GM04504 (cell line): Measurements from ENCODE around the gene RAB5IF.
"Not testable (repeated sequence)": the region's sequence is repeated elsewhere in the genome, so short reads cannot be mapped to it uniquely, and the experiment has no call there.

Source experiments
- DNase-seq: peaks from one replicate; pipeline ENCODE4 v3.0.0-alpha.2; 2012; ENCODE audit warnings: low read depth

The RAB5IF gene

DNA sequence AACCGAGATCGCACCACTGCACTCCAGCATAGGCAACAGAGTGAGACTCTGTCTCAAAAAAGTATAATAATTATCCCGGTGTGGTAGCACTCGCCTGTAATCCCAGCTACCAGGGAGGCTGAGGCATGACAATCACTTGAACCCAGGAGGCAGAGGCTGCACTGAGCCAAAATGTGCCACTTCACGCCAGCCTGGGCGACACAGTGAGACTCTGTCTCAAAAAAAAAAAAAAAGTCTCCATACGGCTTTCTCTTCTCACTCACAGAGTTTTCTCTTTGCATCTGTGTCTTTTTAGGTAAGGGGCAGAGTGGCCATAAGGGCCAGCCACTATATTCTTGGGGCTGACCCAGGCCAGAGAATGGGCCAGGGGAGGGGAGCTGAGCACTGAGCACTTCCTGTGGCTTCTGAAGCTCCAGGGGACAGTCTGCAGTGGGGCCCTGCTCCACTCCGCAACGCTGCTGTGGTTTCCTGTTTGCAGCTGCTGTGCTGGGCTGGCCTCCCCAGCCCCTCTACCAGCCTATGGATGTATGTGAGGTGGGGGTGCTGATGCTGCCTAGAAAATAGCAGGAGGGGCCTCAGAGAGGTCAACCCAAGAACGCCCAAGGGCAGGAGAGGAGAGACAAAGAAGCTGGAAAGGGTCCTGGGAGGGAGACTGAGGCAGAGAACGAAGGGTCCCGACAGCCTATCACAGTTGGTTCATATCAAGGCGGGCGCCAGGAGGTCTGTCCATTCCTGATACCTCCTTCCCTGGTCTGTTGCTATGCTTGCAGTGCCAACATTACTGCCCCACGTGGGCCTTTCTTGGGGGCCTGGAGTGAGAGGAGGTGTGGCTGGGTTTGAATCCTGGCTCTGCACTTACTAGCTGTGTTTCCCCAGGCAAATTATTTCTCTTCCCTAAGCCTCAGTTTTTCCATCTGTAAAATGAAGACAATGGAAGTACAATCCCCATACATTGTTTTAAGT, 24.4 kb downstream of the RAB5IF start:
- DNase-seq, result no peak

DNA sequence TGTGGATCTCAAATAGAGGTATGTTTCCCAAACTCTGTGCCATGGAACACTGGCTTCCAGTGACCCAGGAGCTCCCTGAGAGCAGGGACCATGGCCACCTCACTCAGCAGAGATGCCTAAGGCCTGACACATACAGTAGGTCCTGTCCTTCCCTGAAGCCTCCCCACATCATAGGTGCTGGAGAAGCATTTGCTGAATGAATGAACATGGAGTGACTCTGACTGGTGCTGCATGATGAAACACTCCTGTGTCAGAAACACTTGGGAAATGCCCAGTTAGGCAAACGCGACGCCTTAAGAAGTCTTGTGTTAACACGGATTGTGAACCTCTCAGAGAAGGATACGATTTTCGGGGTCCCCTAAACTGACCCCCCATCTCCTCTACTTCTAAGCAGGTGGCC, 26.1 kb downstream of the RAB5IF start:
- no peak for DNase-seq

DNA sequence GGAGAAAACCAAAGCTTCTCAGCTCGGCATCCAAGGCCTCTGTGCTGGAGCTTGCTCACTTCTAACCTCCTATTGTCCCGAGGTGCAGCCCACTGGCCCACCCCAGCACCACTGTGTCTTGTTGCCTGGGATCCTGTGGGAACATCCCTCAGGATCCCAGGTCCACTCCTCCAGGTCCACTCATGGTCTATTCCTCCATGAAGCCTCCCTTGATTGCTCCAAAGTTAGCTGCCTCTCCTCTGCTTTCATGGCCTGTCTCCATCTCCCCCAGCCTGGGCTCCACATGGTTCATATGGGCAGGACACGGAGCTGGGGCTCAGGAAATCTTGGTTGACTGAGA, 26.5 kb downstream of the RAB5IF start:
- DNase-seq, result no peak

DNA sequence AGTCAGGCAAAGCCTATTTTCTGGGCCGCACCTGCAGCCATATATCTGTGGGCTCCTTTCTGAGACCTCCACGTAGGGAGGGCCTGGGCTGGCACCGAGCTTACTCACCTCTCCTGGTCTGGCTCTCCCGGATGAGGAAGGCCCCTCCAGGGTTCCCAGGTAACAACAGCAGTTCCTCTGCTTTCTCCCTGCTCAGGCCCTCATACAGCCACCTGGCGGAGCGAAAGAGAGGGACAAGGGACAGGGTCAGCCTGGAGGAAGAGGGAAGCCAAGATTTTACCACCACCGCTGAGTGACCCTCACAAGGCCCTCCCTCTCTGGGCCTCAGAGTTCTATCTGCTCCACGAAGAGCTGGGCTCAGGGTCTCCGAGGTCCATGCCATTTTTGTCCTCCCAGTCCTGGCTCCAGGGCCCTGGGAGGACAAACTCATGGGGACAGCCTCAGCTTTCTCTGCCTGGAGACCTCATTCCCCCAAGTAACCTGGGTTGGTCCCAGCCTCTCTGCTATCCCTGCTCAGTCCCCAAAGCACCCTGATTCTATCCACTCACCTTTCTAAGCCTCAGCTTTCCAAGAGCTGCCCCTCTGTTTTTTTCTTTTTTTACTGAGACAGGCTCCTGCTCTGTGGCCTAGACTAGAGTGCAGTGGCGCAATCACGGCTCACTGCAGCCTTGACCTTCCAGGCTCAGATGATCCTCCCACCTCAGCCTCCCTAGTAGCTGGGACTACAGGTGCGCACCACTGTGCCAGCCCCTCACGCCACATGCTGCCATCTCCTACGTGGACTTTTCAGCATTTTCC, 27.1 kb downstream of the RAB5IF start:
- DNase-seq, result no peak

DNA sequence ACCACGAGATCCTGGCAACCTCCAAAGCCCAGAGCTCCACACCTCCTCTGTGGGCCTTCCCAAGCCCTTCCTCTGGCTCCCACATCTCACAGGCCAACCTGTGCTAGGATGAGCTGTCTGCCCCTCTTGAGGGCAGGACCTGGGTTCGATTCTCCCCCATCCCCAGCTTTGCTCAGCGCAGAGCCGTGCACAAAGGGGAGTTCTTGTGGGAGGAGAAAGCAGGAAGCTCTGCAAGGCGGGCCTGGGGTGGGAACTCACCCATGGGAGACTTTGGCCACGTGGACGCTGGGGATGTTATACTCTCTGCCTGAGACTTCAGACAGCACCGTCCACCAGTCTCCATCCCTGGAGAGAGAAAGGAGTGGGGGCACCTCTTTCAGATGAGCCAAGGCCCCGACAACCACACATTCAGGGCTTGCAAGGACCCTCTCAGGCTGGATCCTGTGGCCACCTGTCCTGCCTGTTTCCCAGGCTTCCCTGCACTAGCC, 27.8 kb downstream of the RAB5IF start:
- DNase-seq, result no peak

DNA sequence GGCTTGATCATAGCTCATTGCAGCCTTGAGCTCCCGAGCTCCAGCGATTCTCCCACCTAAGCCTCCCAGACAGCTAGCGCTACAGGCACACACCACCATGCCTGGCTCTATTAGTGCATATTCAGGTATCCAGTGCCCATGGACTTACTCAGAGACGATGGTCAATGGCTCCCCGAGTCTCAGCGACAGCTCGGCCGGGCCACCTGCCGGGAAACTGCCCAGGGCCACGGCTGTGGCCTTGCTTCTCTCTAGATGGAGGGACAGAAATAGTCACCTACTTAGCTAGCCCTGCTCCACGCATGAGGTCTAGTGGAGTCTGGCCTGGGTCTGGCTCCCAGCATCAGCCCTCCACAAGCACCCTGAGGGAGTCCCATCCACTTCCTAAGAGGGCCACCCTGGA, 28.8 kb downstream of the RAB5IF start:
- no peak for DNase-seq

DNA sequence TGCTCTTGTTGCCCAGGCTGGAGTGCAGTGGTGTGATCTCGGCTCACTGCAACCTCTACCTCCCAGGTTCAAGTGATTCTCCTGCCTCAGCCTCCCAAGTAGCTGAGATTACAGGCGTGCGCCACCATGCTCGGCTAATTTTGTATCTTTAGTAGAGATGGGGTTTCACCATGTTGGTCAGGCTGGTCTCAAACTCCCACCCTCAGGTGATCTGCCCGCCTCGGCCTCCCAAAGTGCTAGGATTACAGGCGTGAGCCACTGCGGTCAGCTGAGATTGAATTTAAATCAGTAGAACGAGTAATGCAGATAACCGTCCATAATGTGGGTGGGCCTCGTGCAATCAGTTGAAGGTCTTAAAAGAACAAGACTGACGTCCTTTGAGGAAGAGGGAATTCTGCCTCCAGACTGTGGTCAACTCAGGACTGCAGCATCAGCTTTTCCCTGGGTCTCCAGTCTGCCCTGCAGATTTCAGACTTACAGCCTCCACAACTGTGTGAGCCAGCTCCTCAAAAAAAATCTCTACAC, 33.4 kb downstream of the RAB5IF start:
- not testable (repeated sequence) for DNase-seq

DNA sequence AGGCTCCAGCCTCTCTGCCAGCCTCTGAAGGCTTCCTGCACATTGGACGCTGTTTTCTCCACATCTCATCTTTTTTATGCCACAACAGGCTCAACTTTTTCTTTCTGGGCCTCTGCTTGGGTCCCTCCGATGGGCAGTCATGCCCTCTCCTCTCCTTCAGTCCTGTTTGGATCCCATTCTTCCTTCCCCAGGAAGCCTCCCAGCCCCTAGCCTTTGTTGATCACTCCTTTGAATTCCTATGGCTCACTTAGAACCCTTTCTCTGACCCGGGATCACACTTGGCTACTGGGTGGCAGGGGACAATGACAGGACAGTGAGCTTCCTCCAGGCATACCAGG, 35.9 kb downstream of the RAB5IF start:
- no peak for DNase-seq

DNA sequence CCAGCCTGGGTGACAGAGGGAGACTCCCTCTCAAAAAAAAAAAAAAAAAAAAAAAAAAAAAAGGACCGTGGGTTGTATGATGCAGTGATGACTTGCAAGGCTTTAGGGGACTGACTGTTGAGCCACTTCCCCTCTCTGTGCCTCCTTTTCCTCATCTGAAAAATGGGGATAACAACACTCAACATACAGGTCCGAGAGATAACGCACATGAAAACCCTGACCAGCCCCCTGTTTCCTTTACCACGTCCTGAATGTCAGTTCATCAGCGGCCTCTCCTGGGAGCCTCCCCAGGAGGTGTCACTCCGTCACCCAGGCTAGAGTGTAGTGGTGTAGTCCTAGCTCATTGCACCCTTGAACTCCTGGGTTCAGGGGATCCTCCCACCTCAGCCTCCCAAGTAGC, 36.6 kb downstream of the RAB5IF start:
- DNase-seq, result no peak

DNA sequence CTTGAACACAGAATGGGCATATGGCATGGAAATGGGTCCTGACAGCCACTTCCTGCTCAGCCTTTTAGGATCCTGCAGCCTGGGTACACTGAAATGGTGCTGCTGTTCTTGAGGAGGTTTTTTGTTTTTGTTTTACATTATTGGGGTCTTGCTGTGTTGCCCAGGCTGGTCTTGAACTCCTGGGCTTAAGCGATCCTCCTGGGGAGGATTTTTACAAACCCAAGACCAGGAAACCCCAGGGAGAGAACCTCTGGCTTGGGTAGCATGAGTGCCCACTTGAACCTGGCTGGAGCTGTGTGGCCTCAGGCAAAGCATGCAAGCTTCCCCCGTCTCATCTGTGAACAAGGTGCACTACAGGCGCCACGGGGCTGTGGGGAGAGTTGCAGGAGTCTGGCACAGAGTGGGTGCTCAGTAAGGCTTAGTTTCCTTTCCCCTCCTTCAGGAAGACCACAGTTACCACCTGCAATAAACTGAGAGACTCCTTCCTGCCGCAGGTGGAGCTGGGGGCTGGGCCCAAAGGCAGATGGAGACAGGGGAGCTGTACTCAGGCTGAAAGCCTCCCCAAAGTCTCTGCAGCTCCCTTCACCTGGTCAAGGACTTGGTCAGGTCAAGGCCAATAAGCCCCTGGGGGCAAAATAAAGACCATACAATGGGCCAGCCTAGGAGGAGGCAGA, 38.6 kb downstream of the RAB5IF start:
- DNase-seq, result no peak

DNA sequence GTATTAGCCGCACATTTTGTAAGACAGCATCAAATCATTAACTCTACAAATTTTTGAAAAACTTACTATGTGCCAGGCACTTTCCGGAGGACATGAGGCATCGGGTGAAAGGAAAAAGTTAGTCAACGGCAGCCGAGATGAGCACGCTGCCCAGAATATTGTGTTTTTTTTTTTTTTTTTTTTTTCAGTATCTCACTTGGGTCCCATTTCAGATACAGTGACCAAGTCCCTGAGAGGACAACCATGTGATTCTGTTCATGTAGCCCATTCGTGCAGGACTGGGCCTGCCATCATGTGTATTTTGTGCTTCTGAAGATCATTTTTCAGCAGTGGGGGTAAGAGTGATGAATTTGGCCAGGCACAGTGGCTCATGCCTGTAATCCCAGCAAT, 39.1 kb downstream of the RAB5IF start:
- no peak for DNase-seq

DNA sequence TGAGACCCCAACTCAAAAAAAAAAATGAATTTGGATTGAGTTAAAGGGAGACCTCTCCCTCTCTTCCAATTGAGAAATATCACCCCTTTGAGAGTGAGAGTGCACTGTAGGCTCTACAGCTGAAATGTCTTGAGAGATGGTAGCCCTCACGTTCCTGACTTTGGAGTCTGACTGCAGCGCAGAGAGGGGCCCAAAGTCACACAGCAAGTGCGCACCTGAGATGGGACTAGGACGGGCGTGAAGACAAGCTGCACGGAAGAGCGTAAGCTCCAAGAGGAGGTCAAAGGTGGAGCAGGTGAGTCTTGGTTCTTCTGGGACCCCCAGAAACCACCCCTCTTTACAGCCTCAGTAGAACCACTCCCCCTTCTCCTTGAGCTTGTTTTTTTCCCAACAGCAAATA, 39.8 kb downstream of the RAB5IF start:
- no peak for DNase-seq

DNA sequence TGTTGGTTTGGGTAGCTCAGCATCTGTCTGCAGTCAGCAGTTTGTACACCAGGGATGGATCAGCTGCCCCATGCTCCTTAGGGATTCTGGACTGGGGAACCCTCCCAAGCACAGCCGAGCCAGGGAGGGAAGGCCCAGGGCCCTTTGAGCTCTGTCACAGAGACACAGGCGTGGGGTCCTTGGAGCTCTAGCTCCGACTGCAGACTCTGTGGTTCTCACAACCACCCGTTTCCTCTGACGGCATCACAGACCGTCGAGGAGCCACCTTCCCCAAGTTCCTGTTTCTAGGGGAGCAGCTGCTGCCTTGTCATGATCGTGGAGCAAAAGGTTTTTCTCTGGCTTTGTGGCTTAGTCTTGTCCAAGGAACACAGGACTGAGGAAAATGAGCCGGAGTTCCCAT, 40.4 kb downstream of the RAB5IF start, which contains the start of gene SLA2:
Gene SLA2, minus strand, starts transcription at position 199 of the 400 bp plus-strand sequence. CDS start 4,861 bp downstream, outside the sequence.
- no peak for DNase-seq

DNA sequence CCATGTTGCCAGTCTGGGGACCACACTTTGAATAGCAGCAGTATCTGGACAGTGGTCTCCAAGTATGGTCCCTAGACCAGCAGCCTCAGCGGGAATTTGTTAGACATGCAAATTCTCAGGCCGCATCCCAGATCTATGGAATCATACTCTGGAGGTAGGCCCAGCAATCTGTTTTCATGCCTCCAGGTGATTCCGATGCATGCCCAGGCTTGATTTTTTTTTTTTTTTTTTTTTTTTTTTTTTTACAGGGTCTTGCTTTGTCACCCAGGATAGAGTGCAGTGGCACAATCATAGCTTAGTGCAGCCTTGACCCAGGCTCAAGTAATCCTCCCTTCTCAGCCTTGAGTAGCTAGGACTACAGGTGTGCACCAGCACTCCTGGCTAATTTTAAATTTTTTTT, 41.1 kb downstream of the RAB5IF start:
- no peak for DNase-seq

DNA sequence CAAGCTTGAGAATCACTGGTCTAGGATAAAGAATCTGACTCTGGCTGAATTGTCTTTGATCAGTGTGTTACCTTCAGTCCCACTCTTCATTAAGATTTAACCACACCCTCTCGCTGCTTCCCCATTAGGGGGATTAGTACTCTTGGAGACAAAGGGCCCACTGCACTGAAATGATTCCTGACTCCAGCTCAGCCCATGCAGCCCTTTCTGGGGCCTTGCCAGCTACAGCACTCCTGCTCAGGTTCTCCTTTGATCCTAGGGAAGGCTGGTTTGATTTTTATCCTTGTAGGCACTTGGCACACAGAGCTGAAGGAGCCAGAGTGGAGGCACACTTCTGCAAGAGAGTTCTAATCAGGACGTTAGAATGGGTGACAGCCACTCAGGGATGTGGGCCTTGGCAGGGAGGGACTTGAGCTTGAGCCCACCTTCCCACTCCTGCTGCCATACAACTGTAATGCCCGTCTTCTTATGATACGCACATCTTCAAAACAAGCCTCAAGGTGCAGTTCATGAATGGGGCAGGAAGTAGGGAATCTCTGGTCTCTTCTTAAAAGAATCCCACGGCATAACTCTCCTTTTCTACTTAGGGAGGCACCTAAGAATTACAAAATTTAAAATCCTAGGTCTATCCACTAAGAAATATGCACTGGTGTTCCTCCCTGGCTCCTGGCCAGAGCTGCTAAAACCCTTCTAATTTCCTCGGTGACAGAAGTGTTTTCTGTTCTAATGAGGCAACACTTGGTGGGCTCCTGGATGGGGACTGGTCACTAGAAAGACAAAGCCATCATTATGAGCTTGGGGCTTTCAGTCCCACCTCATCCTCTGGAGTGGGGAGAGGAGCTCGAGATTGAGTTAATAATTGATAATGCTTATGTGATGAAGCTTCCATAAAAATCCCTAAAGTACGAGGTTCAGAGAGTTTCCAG, 41.9 kb downstream of the RAB5IF start:
- DNase-seq, result no peak

DNA sequence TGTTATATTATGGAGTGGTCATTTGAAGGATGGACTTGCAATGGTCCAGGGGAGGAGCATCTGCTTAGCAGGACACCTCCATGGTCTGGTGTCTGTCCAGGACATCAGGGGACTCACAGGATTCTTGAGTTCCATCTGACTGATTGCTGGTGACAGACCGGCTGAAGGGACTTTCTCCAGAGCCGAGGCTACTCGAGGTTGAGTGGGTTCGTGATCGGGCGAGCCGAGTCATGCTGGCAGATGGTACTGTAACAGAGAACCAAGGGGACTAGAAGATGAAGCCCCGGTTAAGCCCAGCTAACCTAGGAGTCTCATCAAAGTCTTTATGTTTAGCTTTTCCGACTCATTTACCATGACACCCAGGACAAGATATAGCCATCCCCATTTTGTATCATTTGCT, 47.9 kb downstream of the RAB5IF start:
- no peak for DNase-seq

DNA sequence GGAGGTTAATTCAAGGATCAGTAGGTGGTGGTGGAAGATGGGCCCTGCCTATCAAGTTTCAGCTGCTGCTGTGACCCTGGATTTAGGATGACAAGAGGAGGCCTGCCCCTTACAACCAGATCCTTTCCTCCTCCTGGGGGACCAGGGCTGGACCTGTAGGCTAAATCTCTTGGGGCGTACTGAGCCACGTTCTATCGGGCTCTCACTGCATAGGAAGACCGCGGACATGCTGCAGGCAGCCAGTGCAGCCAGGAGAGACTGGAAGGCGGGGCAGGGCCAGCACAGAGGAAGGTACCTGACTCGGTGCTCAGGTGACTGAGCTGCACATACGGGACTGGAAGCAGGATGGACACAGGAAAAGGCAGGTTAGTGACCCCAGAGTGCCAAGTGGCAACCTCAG, 48.9 kb downstream of the RAB5IF start:
- no peak for DNase-seq

DNA sequence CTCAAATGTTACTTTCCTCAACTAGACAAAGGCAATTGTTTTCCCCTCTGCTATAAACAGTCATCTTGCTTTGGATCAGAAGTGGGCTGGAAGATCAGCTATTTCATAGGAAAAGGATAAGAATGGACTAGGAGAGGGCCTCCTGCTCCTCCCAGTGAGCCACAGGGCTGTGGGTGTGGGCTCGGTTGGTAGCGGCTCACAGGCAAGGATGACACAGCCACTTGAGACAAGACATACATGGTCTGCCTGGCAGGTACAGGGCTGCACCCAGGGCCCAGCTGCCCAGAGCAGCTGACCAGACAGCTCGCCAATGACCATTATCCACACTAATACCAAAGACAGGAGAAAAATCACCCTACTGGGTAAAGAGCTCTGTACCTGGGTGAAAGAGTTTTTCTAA, 49.4 kb downstream of the RAB5IF start:
- DNase-seq, result no peak

DNA sequence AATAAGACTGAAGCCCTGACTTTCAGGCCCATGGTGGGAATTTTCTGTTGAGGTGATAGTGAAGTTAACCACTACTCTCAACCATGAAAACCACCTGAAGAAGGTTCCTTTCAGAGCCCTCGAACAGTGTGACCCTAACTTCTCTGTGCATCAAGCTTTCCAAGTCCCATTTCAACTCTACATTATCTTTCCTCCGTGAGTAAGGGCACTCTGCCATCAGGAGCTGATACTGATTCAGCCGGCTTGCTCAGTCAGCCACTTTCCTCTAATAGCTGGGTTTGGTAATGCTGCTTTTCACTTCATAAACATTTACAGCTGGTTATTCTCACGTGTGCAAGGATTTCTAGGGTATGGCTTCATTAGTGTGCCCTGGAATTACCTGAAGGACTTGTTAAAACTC, 51.2 kb downstream of the RAB5IF start:
- no peak for DNase-seq

DNA sequence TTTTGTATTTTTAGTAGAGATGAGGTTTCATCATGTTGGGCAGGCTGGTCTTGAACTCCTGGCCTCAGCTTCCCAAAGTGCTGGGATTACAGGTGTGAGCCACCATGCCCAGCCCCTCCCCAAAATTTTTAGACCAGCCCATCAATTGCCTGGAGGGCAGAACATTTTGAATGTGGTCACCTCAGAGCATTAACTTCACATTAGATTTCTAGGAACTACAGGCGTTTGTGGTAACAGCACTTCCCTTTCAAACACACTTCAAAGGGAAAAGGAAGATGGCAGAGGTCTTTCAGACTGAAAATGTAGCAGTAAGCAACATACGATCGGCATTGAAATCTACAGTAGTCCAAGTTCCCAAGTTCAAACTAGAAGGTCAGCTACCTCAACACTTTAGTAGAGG, 52.7 kb downstream of the RAB5IF start:
- DNase-seq, result no peak
